GM12875 (cell line): Measurements from ENCODE around the gene SRRM2.
A peak's percentile ranks its signal among the peaks of the same experiment; 100 is the strongest.

ENCODE experiments used
- H3K4me3 ChIP-seq: one replicate; pipeline ENCODE4 v1.5.1; 2011; ENCODE audit warnings: low read depth, low read length, control low read depth
- TF ChIP-seq, protein P1 (sequence below): IDR thresholded peaks from 2 replicates; pipeline ENCODE4 v1.5.1; 2011; ENCODE audit warnings: low read depth, mild to moderate bottlenecking, control low read depth, inconsistent platforms, low read length, moderate library complexity, borderline replicate concordance; ENCODE audit not compliant: insufficient read depth

Gene SRRM2

DNA sequence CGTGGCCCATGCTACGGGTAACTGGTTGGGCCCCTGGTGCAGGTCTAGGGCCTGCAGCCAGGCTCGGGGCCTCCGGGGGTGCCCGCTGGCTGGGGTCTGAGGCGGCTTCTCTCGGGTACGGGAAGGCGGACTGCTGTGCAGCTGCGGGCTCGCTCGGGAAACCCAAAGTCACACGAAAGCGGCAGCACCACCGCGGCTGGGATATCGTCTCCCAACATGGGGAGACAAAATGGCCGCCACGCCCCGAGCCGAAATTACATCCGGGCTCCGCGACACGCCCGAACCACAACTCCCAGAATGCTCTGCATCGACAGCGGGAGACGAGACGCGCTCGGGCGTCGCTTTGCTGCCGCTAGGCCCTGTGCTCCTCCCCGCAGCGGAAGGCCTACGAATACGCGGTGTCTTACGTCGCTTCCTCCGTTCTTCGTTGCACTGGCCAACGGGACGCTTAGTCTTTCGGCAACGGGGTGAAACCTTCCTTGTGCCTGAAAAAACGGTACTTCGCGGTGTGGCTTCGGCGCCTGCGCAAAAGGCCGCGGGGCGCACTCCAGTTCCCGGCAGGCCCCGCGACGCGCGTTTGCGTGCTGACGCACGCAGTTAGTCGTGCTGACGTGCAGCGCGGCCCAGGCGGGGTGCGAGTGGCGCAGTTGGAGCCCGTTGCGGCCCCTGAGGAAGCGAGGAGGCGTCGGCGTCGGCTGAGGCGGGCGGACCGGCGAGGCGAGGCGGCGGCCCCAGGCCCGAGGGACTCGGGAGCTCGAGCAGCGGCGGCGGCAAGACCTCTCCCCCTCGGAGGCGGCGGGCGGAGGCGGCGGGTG lies at the start of gene SRRM2:
SRRM2 (plus strand) TSS at position 604 of the 815 bp plus-strand sequence. CDS start 3,727 bp downstream, outside the sequence.
- peak within 1 kb of the TSS; percentile 71 for H3K4me3 ChIP-seq
- TF ChIP-seq, protein P1, sequence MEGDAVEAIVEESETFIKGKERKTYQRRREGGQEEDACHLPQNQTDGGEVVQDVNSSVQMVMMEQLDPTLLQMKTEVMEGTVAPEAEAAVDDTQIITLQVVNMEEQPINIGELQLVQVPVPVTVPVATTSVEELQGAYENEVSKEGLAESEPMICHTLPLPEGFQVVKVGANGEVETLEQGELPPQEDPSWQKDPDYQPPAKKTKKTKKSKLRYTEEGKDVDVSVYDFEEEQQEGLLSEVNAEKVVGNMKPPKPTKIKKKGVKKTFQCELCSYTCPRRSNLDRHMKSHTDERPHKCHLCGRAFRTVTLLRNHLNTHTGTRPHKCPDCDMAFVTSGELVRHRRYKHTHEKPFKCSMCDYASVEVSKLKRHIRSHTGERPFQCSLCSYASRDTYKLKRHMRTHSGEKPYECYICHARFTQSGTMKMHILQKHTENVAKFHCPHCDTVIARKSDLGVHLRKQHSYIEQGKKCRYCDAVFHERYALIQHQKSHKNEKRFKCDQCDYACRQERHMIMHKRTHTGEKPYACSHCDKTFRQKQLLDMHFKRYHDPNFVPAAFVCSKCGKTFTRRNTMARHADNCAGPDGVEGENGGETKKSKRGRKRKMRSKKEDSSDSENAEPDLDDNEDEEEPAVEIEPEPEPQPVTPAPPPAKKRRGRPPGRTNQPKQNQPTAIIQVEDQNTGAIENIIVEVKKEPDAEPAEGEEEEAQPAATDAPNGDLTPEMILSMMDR: no peak

DNA sequence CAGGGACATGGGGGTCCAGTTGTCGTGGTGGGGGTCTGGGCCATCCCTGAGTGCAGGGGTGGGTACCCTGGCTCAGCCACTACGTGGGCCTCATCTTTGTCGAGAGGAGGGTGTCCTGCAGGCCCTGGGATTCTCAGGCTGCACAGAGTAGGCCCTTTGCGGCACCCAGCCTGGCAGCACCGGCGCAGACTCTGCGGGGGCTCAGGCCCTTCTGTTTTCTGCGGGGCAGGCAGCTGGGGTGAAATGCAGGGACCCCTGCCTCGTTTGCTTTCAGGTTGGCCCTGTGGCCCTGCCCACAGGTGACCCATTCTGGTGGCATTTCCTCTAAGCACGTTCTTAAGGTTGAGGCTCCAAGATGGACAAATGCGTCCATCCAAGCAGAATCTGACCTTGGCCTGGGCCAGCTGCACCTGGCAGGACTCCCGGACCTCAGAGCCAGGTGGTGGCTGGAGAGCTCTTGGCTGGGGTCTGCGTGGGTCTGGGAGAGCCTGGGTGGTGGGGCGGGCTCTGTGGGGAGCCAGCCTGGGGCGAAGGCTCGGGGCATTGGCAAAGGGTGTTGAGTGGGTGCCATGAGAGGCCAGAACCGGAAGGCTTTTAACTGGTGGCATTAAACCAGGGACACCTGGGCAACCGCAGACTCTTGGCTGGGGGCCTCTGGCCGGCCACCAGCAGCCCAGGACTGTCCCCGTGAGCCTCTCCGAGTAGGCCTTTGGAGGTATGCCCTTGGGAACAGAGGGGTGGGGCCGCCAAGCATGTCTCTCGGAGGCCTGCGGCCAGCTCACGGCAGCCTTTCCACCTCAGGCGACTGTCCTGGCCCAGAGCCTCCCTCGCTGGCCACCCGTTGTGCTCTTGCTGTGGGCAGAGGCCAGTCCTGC lies 49.3 kb upstream of the SRRM2 start:
- H3K4me3 ChIP-seq: no peak overlapping the region
- TF ChIP-seq, protein P1: no peak

DNA sequence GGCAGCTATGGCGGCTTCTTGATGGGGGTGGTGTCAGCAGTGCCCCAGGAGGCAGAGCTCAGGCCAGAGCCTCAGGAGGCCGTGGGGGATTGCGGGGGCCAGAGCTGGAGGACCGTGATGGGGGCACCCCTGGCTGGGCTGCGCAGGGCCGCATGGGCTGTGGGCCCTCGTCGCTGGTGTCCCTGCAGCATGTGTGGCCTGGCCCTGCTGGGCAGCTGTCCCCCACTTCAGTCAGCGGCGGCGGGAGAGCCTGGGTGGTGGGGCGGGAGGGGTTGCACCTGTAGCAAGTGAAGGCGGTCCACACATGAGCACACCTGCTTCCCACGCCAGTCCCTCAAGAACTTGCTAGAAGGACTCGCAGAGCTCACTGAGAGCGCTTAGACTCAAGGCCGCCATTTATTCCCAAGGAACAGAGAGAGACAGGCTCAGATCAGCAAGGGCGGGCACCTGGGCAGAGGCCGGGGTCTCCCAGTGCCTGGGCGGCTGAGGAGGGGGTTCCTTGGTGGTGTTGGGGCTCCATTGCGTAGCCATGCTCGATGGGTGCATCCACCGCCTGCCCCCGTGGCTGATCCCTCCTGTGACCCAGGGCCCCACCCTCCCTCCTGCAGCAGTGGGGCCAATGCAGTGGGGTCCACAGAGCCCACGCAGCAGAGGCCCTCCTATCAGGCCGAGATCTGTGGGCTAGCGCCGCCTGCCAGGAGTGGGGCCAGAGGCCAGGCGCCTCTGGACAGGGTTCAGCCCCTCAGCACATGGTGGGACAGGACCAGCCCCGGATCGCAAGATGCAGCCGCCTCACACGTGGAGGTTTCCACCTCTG lies 48.1 kb upstream of the SRRM2 start:
- no peak overlapping the region for H3K4me3 ChIP-seq
- TF ChIP-seq, protein P1: no peak

DNA sequence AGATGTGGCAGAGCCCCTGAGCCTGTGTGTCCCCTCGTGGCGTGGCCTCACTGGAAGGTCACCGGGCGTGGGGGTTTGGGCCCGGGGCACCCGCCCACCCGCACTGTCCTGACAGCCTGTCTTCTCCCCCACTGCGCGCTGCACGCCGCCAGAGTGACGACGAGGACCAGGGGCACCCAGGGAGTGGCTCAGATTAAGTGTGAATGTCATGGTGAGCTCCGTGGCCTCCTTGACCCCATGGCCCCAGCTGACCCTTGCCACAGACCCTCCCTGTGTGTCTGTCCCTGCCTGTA lies 47.5 kb upstream of the SRRM2 start:
- H3K4me3 ChIP-seq: no peak overlapping the region
- TF ChIP-seq, protein P1: no peak

DNA sequence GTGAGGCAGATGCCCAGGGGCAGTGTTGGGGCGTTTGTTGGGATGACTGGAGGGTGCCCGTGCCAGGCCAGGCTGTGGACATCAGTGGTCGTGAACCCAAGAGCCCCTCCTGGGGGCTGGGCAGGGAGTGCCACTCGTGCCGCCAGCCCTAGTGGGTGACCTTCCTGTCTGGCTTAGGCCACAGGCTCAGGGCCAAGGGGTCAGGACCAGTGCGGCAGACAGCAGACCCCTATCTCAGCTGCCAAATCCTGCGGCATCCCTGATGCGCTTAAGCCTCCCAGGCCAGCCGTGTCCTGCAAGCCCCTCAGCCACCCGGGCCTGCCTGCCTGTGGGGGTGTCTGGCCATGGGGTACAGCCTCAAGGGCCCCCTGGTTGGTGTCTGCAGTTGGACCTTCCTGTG lies 47.1 kb upstream of the SRRM2 start:
- TF ChIP-seq, protein P1: no peak
- H3K4me3 ChIP-seq: no peak overlapping the region

DNA sequence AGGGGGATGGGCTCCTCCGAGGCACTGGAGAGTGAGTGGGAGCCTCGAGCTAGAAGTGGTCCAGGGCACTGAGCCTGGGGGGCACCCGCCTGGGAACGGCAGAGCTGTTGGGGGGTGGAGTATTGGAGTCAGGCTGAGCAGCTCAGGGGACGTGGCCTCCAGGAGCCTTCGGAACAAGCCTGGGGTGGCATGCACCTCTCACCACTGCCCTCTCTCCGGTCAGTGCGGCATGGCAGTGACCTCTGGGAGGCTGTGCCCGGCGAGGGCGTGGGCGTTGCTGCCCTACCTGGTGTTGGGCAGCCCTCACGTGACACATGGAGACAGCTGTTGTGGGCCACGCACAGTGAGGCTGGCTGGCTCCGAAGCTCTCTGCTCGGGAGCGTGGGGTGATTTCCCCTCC lies 46.4 kb upstream of the SRRM2 start:
- TF ChIP-seq, protein P1: no peak
- H3K4me3 ChIP-seq: no peak overlapping the region
